22Rv1 (cell line): ENCODE results near the gene C1orf52.

Source experiments
- ZFX ChIP-seq: fragments of 450-650 bp; IDR thresholded peaks from 2 replicates; pipeline ENCODE4 v1.6.1; 2017; ENCODE audit warnings: antibody characterized with exemption, borderline replicate concordance
- TF ChIP-seq, protein P1 (sequence below): fragments of 450-650 bp; IDR thresholded peaks from 2 replicates; pipeline ENCODE4 v1.5.1; 2017; ENCODE audit warnings: mild to moderate bottlenecking

DNA sequence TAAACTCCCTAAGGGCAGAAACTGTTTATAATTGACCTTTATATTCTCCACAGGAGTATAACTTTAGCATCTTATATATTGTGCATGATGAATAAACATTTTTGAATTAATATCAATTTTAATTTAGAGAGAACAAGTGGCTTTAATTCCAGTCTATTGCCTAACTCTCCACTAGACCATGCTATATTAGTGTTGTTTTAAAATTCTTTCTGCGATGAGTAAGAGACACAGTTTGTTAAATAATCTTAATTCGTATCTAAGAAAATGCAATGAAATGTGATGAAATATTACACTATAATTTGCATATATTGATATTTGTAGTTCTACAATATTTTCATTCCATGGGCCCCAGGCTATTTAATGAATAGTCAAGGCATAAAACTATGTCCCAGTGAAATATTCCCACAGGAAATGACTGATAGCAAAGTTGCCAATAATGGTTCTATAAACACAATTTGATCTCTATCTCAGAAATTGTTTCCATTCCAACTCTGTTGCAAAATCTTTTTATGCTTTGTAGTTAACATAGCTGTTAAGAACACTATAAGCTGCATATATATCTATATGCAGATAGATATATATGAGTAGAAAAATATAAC, 55.8 kb downstream of the C1orf52 start:
- TF ChIP-seq, protein P1, sequence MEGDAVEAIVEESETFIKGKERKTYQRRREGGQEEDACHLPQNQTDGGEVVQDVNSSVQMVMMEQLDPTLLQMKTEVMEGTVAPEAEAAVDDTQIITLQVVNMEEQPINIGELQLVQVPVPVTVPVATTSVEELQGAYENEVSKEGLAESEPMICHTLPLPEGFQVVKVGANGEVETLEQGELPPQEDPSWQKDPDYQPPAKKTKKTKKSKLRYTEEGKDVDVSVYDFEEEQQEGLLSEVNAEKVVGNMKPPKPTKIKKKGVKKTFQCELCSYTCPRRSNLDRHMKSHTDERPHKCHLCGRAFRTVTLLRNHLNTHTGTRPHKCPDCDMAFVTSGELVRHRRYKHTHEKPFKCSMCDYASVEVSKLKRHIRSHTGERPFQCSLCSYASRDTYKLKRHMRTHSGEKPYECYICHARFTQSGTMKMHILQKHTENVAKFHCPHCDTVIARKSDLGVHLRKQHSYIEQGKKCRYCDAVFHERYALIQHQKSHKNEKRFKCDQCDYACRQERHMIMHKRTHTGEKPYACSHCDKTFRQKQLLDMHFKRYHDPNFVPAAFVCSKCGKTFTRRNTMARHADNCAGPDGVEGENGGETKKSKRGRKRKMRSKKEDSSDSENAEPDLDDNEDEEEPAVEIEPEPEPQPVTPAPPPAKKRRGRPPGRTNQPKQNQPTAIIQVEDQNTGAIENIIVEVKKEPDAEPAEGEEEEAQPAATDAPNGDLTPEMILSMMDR = no peak
- no peak for TF ChIP-seq ZFX
